GM19099 (cell line): ENCODE data around the gene PRODH.

Experiments used
- POLR2A ChIP-seq: IDR thresholded peaks from 3 replicates; pipeline ENCODE4 v1.6.1; 2011; ENCODE audit warnings: low read depth; ENCODE audit not compliant: insufficient read length; ENCODE audit errors: extremely low read depth

Gene PRODH

GRCh38 chr22:18909556-18909955 lies 26.5 kb downstream of the PRODH start:
- no peak for TF ChIP-seq POLR2A

DNA sequence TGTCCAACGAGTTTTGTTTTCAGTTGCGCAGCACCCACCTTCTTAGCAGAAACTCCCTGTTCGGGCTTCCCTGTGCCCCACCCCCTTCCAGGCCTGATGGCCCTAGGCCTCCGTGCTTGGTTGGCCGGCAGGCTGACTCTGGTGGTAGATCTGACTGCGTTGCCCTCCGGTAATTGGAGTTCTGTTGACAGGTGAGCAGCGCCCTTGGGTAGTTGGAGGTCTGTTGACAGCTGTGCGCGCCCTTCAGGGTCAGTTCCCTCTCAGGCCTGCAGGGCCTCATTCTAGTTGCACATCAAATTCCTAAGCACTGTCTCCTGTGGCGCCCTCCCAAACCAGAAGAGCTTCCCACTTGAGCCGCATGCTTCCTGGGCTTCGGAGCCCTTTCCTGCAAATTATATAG lies 29.2 kb downstream of the PRODH start:
- no peak for TF ChIP-seq POLR2A

- TF ChIP-seq POLR2A = no peak
Measured at GRCh38 chr22:18905540-18906409, 30.3 kb downstream of the PRODH start, which contains the start of gene DGCR6. Gene DGCR6 (plus strand): TSS chr22:18906320. CDS start chr22:18906375, 55 bp downstream.

- no peak for TF ChIP-seq POLR2A
Measured at GRCh38 chr22:18888115-18888514, 48.0 kb downstream of the PRODH start.
